Suprapubic skin (tissue), 4 donors: ENCODE measurements around the gene RAB20. TPM values are rescaled to one million over a fixed set of nuclear protein-coding genes. Genes with fewer than 3 reads are reported as not detected.

Experiments
- DNase-seq, 2 donors: peaks; one replicate each; pipeline ENCODE4 v3.0.0-alpha.2; 2019; ENCODE audit warnings: low spot score in 2 of 2
- H3K27ac ChIP-seq: fragments of 200-600 bp; sonication (generic); one replicate; pipeline ENCODE4 v1.5.1; 2019
- H3K27me3 ChIP-seq: fragments of 200-600 bp; sonication (generic); one replicate; pipeline ENCODE4 v1.5.1; 2019
- H3K36me3 ChIP-seq: fragments of 200-600 bp; sonication (generic); one replicate; pipeline ENCODE4 v1.5.1; 2019
- H3K4me1 ChIP-seq: fragments of 200-600 bp; sonication (generic); one replicate; pipeline ENCODE4 v1.5.1; 2019
- H3K4me3 ChIP-seq: fragments of 200-600 bp; sonication (generic); one replicate; pipeline ENCODE4 v1.5.1; 2019; ENCODE audit warnings: mild to moderate bottlenecking
- H3K9me3 ChIP-seq: fragments of 200-600 bp; sonication (generic); one replicate; pipeline ENCODE4 v1.5.1; 2019
- CTCF ChIP-seq, 2 donors: fragments of 200-600 bp in 1 of 2; fragments of 450-650 bp in 1 of 2; sonication (generic) in 1 of 2; IDR thresholded peaks; one replicate each; pipeline ENCODE4 v1.5.1; 2016 to 2019; ENCODE audit warnings: antibody characterized with exemption in 2 of 2, mild to moderate bottlenecking in 1 of 2, moderate library complexity in 1 of 2
- EP300 ChIP-seq: sonication (generic); formaldehyde crosslinking; IDR thresholded peaks from one replicate; pipeline ENCODE4 v1.6.1; 2017; ENCODE audit warnings: antibody characterized with exemption
- POLR2A ChIP-seq, 2 donors: fragments of 450-650 bp; IDR thresholded peaks; one replicate each; pipeline ENCODE4 v1.6.1; 2017; ENCODE audit warnings: antibody characterized with exemption in 2 of 2, mild to moderate bottlenecking in 2 of 2, moderate library complexity in 2 of 2
- POLR2AphosphoS5 ChIP-seq, 3 donors: sonication (generic); formaldehyde crosslinking; IDR thresholded peaks; one replicate each; pipeline ENCODE4 v1.6.1; 2017; ENCODE audit warnings: antibody characterized with exemption in 3 of 3
- WGBS: methylation state at CpG from one replicate; pipeline ENCODE4 v1.1.5; 2018; 5-methylcytosine and 5-hydroxymethylcytosine counted together
- total RNA-seq, 4 donors: library from RNA; depleted of rRNA; stranded (reverse); fragments of >200 nt; gene quantifications; one replicate each; pipeline ENCODE4 v1.1.0, GENCODE V29; 2016

RAB20 gene
- total RNA-seq, 4 donors from 2014 or later: 2.0 to 6.7 (median 3.7) TPM

GRCh38 chr13:110518226-110518525 is 43.3 kb downstream of the RAB20 start:
- 81% methylated on average over 5 of the region's 8 CpGs for WGBS
- H3K9me3 ChIP-seq: no peaks in the 10 kb centered on the region
- no peaks in the 10 kb centered on the region for H3K36me3 ChIP-seq
- H3K27me3 ChIP-seq: no peaks in the 10 kb centered on the region
- no peak overlapping the region for H3K27ac ChIP-seq
- H3K4me3 ChIP-seq: no peak overlapping the region
- no peak for DNase-seq
- TF ChIP-seq POLR2AphosphoS5 (IDR thresholded peaks at IDR 0.05) (no peak), EP300 (no peak), POLR2A (IDR thresholded peaks at IDR 0.05) (no peak), CTCF (IDR thresholded peaks at IDR 0.05) (no peak)
- peaks cover 23% of the 10 kb centered on the region for H3K4me1 ChIP-seq

- Histone ChIP-seq H3K4me3 (no peak overlapping the region), H3K9me3 (no peaks in the 10 kb centered on the region), H3K4me1 (peaks cover 23% of the 10 kb centered on the region), H3K36me3 (peaks cover 1% of the 10 kb centered on the region), H3K27me3 (no peaks in the 10 kb centered on the region), H3K27ac (no peak overlapping the region)
- no peak for TF ChIP-seq POLR2A (IDR thresholded peaks at IDR 0.05)
- TF ChIP-seq CTCF (IDR thresholded peaks at IDR 0.05): no peak
- 71% methylated on average over 5 of the region's 7 CpGs for WGBS
- DNase-seq: no peak
Measured at GRCh38 chr13:110517505-110518225, 43.9 kb downstream of the RAB20 start.

- no peak overlapping the region for H3K27ac ChIP-seq
- no peak for DNase-seq
- peaks cover 13% of the 10 kb centered on the region for H3K36me3 ChIP-seq
- no peaks in the 10 kb centered on the region for H3K27me3 ChIP-seq
- 74% methylated on average over 12 of the region's 12 CpGs for WGBS
- TF ChIP-seq EP300 (no peak), POLR2A (IDR thresholded peaks at IDR 0.05) (no peak), CTCF (IDR thresholded peaks at IDR 0.05) (no peak), POLR2AphosphoS5 (IDR thresholded peaks at IDR 0.05) (no peak)
- H3K9me3 ChIP-seq: no peaks in the 10 kb centered on the region
- H3K4me1 ChIP-seq: peaks cover 18% of the 10 kb centered on the region
- no peak overlapping the region for H3K4me3 ChIP-seq
Measured at GRCh38 chr13:110516500-110516899, 45.0 kb downstream of the RAB20 start.

GRCh38 chr13:110512198-110512740 is 49.3 kb downstream of the RAB20 start:
- Histone ChIP-seq H3K9me3 (no peaks in the 10 kb centered on the region), H3K4me3 (no peak overlapping the region), H3K36me3 (peaks cover 34% of the 10 kb centered on the region), H3K27ac (no peak overlapping the region), H3K27me3 (no peaks in the 10 kb centered on the region), H3K4me1 (peaks cover 9% of the 10 kb centered on the region)
- 81% methylated on average over 17 of the region's 17 CpGs for WGBS
- TF ChIP-seq EP300 (no peak), POLR2A (IDR thresholded peaks at IDR 0.05) (no peak), CTCF (IDR thresholded peaks at IDR 0.05) (no peak), POLR2AphosphoS5 (IDR thresholded peaks at IDR 0.05) (no peak)
- no peak for DNase-seq

- peaks cover 16% of the 10 kb centered on the region for H3K4me1 ChIP-seq
- 95% methylated on average over 30 of the region's 31 CpGs for WGBS
- H3K36me3 ChIP-seq: peaks cover 34% of the 10 kb centered on the region
- no peak overlapping the region for H3K27ac ChIP-seq
- TF ChIP-seq EP300: no peak
- TF ChIP-seq CTCF (IDR thresholded peaks at IDR 0.05): no peak
- TF ChIP-seq POLR2A (IDR thresholded peaks at IDR 0.05): no peak
- no peak for TF ChIP-seq POLR2AphosphoS5 (IDR thresholded peaks at IDR 0.05)
- H3K27me3 ChIP-seq: no peaks in the 10 kb centered on the region
- DNase-seq: no peak
- H3K9me3 ChIP-seq: no peaks in the 10 kb centered on the region
- no peak overlapping the region for H3K4me3 ChIP-seq
Measured at GRCh38 chr13:110511509-110512181, 49.9 kb downstream of the RAB20 start.
